HFFc6 (cell line): ENCODE measurements around the gene CCNG2. TPM values are rescaled to one million over a fixed set of nuclear protein-coding genes. Genes with fewer than 3 reads are reported as not detected.

Source experiments
- DNase-seq: peaks from one replicate; pipeline ENCODE4 v3.0.0-alpha.2; 2018
- H3K27ac Mint-ChIP-seq: 2 replicates; pipeline ENCODE4 v1.8.0; 2020; ENCODE audit warnings: mild to moderate bottlenecking, mixed read lengths
- H3K27me3 Mint-ChIP-seq: 2 replicates; pipeline ENCODE4 v1.8.0; 2021; ENCODE audit warnings: mild to moderate bottlenecking, moderate library complexity, mixed read lengths; ENCODE audit not compliant: insufficient read depth
- H3K36me3 Mint-ChIP-seq: 2 replicates; pipeline ENCODE4 v1.8.0; 2021; ENCODE audit warnings: low read depth, mixed read lengths
- H3K4me1 Mint-ChIP-seq: 2 replicates; pipeline ENCODE4 v1.8.0; 2020; ENCODE audit warnings: low read depth, mixed read lengths
- H3K4me3 Mint-ChIP-seq: 2 replicates; pipeline ENCODE4 v1.8.0; 2020; ENCODE audit warnings: mild to moderate bottlenecking, moderate library complexity, mixed read lengths
- H3K9me3 Mint-ChIP-seq: 2 replicates; pipeline ENCODE4 v1.8.0; 2020; ENCODE audit warnings: mild to moderate bottlenecking, mixed read lengths
- total RNA-seq, 6 experiments: library from RNA; stranded (reverse); fragmentation: NEBNext Ultra II Directional; extraction: Animal tissue kit (Norgen Biotek cat#: 25700); gene quantifications; 2 replicates in 1 of 6; 3 replicates in 5 of 6; pipeline ENCODE4 v1.2.3, GENCODE V29; 2021
- TF ChIP-seq, protein P1 (sequence below): fragments of 200-600 bp; sonication (generic); IDR thresholded peaks from 2 replicates; pipeline ENCODE4 v1.5.0; 2021; ENCODE audit warnings: antibody characterized with exemption, mild to moderate bottlenecking

CCNG2 gene
- total RNA-seq, 6 experiments from 2014 or later: 17.1 to 20.4 (median 19.2) TPM

DNA sequence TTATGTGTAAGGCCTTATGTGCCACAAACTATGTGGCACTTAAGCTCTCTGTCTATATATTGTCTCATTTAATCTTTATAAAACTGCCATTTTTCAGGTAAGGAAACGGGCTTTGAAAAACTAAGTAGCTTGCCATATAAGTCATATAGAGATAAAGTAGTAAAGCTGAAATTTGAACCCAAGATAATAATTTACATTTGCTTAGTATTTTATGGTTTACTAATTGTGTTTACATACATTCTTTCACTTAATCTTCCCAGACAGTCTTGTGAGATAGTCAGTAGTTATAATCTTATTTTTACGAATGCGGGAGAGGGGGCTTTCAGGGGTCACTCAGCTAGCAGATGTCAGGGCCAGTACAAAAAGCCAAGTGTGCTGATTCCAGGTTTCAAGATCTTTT, 13.9 kb upstream of the CCNG2 start:
- H3K4me3 Mint-ChIP-seq: no peak overlapping the region
- H3K36me3 Mint-ChIP-seq: no peaks in the 10 kb centered on the region
- peaks cover 35% of the 10 kb centered on the region for H3K4me1 Mint-ChIP-seq
- TF ChIP-seq, protein P1, sequence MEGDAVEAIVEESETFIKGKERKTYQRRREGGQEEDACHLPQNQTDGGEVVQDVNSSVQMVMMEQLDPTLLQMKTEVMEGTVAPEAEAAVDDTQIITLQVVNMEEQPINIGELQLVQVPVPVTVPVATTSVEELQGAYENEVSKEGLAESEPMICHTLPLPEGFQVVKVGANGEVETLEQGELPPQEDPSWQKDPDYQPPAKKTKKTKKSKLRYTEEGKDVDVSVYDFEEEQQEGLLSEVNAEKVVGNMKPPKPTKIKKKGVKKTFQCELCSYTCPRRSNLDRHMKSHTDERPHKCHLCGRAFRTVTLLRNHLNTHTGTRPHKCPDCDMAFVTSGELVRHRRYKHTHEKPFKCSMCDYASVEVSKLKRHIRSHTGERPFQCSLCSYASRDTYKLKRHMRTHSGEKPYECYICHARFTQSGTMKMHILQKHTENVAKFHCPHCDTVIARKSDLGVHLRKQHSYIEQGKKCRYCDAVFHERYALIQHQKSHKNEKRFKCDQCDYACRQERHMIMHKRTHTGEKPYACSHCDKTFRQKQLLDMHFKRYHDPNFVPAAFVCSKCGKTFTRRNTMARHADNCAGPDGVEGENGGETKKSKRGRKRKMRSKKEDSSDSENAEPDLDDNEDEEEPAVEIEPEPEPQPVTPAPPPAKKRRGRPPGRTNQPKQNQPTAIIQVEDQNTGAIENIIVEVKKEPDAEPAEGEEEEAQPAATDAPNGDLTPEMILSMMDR: no peak
- H3K27me3 Mint-ChIP-seq: peaks cover 8% of the 10 kb centered on the region
- no peak for DNase-seq
- no peak overlapping the region for H3K27ac Mint-ChIP-seq
- H3K9me3 Mint-ChIP-seq: no peaks in the 10 kb centered on the region

DNA sequence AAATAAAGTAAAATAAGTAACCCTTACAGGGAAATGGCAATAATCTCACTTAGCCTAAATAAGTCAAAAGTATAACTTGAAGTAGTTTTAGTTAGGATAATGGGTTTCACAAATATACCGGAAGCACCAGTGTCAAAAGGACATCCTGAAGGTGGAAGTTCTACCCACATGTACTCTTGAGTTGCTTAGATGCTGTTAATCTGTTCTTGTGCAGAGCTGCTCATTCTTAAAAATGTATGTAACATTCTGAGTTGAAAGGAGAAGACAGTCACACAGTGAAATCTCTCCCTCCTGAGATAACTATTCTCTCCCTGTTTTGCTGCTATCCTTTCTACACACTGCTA, 11.2 kb upstream of the CCNG2 start:
- TF ChIP-seq, protein P1: no peak
- Mint-ChIP-seq H3K27ac (peak overlapping the region; percentile 74), H3K36me3 (no peaks in the 10 kb centered on the region), H3K4me3 (peak overlapping the region; percentile 51), H3K27me3 (peaks cover 6% of the 10 kb centered on the region), H3K9me3 (no peaks in the 10 kb centered on the region), H3K4me1 (peaks cover 35% of the 10 kb centered on the region)
- peak; percentile 2 for DNase-seq

DNA sequence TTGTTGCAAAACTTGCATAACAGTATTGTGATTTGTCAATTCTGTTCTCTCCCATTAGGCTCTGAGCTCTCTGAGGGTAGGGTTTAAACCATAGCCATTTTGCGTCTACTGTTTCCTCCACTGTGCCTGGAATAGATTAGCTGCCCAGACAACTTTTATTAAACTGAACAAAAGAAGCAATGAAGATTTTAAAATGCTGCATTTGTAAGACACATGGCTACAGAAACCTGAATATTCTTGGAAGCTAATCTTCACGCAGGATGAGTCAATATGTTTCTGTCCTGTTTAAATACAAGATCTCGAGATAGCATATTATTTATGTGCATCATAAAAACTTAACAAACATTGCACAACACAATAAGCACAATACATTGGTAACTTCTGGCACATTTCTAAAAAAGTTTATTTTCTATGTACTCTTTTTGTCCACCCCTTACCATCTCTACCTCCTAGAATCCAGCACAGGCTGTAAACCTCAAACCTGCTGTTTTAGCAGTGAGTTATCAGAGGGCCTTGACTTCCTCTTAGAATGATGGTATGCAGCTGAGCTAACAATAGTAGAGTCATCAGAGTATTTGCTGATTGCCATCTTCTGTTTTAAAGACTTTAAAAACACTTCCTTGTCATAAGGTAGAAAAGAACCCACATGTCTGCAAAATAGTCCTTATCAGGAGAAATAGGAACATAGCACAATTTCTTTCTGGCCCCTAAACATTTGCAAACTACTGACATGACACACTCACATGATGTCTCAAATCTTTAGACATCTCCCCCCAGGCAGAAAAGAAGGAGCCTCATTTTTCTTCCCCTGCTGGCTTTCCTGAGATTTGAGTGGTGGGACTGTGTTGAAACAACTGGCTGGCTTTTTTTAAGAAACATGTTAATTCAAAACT, 10.6 kb upstream of the CCNG2 start:
- Mint-ChIP-seq H3K36me3 (no peaks in the 10 kb centered on the region), H3K27ac (peak overlapping the region; percentile 74), H3K27me3 (peaks cover 4% of the 10 kb centered on the region; the same call in 1 of the 2 replicates), H3K4me1 (peaks cover 40% of the 10 kb centered on the region), H3K9me3 (no peaks in the 10 kb centered on the region), H3K4me3 (peak overlapping the region; percentile 43)
- DNase-seq: peak; percentile 54
- TF ChIP-seq, protein P1: no peak

DNA sequence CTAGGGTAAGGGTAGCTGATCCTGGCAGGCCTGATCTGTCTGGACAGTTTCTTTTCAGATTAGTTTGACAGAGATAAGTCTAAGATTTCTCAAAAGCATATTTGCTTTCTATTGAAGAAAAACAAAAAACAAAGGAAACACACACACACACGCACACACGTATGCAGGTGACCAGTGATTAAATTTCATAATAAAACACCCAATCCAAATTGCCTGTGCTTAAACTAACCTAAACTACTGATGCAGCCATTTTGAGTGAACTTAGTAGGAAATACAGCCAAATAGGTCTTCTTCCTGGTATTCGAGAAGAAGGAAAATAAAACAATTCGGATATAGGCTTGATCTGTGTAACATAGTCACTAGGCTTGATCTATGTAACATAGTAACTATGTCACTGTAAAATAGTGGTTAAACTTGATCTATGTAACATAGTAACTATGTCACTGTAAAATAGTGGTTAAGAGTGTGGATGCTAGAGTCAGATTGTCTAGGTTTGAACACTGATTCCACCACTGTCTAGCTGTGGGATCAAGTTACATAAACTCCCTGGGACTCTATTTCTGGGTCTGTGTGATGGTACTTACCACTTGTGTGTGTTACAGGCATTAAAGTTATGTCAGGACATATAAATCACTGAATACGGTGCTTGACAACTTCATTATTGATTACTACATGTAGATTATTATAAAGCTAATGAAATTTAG, 9.8 kb upstream of the CCNG2 start:
- 0 out of 2 replicates have a peak, but pooled peaks cover 1% of the 10 kb centered on the region for H3K27me3 Mint-ChIP-seq
- no peak for DNase-seq
- H3K9me3 Mint-ChIP-seq: no peaks in the 10 kb centered on the region
- H3K4me3 Mint-ChIP-seq: peak overlapping the region; percentile 43; the same call in 1 of the 2 replicates
- H3K4me1 Mint-ChIP-seq: peaks cover 41% of the 10 kb centered on the region
- TF ChIP-seq, protein P1: no peak
- H3K27ac Mint-ChIP-seq: peak overlapping the region; percentile 74
- H3K36me3 Mint-ChIP-seq: no peaks in the 10 kb centered on the region

DNA sequence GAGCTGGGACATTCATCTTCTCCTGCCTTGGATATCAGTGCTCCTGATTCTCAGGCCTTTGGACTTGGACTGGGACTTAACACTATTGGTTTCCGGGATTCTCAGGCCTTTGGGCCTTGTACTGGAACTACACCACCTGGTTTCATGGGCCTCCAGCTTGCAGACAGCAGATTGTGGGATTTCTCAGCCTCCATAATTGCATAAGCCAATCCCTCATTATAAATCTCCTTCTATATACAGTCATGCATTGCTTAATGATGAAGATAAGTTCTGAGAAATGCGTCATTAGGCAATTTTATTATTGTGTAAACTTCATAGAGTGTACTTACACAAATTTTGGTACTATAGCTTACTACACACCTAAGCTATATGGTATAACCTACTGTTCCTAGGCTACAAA, 8.9 kb upstream of the CCNG2 start:
- no peak for DNase-seq

More for the DNA sequence above, 8.9 kb upstream of the CCNG2 start:
- H3K27me3 Mint-ChIP-seq: no peaks in the 10 kb centered on the region; the same call in 1 of the 2 replicates
- H3K4me1 Mint-ChIP-seq: peaks cover 34% of the 10 kb centered on the region
- H3K9me3 Mint-ChIP-seq: no peaks in the 10 kb centered on the region
- no peak overlapping the region for H3K27ac Mint-ChIP-seq
- TF ChIP-seq, protein P1: no peak
- H3K36me3 Mint-ChIP-seq: no peaks in the 10 kb centered on the region
- no peak overlapping the region for H3K4me3 Mint-ChIP-seq
